Measurements from ENCODE around the gene ZNF630.
A peak's percentile ranks its signal among the peaks of the same experiment; 100 is the strongest.
"Not testable (repeated sequence)": the region's sequence is repeated elsewhere in the genome, so short reads cannot be mapped to it uniquely, and the experiment has no call there.

Gene ZNF630

DNA sequence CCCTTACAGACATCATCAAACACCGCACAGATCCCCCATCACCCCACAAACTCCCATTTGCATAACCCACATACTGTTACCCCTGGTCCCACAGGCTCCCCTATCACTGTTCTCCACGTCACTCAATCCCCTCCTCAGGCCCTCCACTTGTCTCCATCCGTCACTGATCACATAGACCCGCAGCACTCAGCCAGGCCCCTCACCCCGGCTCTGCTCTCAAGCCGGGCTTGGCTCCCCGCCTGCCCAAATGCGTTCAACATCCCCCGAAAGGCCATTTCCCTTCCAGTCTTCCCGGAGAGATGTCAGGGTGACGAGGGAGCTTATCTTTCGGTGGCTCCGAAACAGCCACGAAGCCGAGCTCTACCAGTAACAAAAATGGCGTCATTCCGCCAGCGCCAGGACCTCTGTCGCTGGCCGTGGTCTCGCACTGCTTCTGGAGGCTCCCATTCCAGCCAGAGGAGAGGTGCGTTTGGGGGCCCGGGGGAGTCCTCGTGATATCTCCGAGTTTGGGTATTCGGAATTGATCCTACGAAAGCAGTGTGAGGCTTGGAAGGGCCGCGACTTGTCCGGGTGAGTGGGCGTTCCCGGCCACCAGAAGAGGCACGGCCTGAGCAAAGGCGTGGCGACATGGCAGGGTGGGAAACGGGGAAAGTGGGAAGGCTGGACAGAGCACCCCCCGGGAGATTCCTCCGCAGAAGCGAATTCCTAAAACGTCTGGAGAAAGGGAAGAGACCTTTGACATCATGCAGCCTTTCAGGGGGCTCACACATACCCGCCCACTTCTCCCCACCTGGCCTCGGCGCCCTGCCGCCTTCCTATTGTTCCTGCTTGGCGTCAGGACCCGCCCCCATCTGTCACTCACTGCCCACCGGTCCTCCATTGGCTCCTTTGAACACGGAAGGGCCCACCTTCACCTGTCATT lies at the start of gene ZNF630:
TSS of gene ZNF630 (minus strand) at position 577 of the 922 bp plus-strand sequence. CDS start 4,754 bp downstream, outside the sequence.
- peak; percentile 72 for DNase-seq

DNA sequence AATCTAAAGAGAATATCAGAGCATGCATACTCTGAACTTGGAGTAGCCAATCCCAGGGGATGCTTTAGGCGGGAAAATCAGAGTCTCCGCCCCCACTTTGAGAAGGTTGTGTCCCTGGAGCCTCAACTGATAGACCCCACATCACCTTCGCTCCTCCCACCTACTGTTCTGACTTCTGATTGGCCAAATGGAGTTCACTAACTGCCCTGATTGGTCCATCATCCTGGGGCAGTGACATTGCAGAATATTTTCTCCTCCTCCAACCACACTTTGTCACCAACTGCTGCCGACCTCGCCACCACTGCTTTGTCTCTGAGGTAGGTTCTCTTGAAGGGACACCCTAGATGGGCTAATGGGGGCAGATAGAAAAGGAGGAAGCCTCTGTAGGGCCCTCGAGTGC lies 36.3 kb upstream of the ZNF630 start:
- DNase-seq: no peak

DNA sequence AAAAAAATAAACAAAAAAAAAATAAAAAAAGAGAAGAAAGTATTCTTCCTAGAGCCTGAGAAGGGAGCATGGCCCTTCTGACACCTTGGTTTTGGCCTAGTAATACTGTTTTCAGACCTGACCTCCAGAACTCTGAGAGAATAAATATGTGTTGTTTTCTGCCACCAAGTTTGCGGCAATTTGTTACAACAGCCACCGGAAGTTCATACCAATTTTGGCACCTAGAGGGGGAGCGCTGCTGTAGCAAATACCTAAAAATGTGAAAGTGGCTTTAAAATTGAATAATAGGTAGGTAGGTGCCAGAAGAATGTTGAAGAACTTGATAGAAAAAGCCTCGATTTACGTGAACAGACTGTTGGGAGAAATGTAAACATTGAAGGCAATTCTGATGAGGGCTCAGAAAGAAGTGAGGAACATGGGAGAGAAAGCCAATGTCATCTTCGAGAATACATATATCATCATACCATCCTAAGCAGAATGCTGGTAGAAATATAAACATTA lies 31.5 kb upstream of the ZNF630 start:
- DNase-seq: no peak

DNA sequence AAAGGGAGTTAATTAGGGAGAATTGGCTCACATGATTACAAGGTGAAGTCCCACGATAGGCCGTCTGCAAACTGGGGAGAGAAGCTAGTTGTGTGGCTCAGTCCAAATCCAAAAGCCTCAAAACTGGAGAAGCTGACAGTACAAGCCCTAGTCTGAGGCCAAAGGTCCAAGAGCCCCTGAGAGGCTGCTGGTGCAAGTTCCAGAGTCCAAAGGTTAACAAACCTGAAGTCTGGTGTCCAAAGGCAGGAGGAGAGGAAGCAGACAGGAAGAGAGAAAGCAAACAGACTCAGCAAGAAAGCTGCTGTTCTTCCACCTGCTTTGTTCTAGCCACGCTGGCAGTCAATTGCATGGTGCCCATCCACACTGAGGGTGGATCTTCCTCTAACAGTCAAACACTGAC lies 30.0 kb upstream of the ZNF630 start:
- DNase-seq: no peak

DNA sequence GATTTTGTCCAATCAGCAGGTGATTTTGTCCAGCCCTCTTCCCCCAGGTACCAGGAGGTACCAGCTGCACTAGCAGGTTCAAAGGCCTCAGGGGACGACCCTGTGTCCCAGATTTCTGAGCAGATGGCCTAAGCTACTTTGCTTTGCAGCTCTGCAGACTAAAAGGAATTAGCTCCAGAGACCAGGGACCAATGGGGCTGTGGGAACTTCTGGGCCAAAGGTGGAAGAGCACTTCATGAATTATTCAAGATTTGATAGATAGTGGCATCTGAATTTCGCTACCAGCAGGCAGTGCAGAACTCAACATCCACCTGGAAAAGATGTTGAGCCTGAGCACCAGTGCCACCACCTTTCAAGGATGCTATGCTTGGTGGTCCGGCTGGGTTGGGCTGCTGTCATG lies 21.1 kb upstream of the ZNF630 start:
- not testable (repeated sequence) for DNase-seq

DNA sequence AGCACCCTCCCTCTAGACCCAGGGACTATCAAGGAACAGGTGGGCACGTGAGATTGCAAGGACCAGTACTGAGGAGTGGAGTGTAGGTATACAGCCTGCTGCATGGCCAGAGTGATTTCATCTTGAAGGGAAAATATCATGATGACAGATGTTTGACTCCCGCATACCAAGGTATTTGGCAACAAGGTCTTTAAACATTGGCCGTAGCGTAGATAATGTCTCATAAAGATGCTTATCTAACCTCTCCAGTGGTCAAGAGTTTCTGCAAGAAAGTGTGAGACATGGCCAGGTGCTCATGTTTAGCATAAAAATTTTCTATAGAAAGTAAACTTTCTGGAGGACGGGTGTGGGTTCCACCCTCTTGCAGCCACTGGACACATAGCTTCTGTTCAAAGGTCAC lies 18.7 kb upstream of the ZNF630 start:
- DNase-seq: no peak

DNA sequence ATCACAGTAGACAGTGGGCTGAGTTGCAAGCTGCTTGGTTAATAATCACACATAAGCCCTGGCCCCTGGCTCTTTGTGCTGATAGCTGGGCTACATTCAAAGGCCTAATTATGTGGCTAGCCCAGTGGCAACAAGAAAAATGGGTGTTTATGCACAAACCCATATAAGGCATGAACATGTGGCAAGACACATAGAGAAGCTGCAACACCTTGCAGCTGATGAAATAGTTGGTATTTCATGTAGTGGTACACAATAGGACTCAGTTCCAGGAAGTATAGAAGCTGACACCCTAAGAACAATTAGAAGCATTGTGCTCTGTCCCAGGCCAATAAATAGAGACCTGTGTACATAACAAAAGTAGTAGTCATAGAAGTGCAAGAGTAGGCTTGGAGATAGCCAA lies 14.6 kb upstream of the ZNF630 start:
- DNase-seq: no peak

DNA sequence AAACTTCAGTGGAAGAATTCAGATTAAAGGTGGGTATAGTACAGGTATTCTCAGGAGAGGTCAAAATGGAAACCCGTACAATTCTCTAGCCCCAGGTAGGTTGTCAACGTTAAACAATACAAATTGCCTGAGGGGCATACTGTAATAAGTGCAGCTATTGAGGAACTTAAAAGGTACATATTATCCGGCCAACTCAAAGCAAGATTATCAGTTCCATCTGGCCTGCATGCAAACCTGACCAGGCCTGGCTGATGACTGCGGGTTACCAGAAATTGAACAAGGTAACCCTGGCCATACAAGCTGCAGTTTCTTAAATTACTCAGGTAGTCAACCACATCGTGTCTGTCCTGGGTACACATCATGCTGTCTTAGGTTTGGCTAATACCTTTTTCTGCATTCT lies 12.3 kb upstream of the ZNF630 start:
- no peak for DNase-seq

DNA sequence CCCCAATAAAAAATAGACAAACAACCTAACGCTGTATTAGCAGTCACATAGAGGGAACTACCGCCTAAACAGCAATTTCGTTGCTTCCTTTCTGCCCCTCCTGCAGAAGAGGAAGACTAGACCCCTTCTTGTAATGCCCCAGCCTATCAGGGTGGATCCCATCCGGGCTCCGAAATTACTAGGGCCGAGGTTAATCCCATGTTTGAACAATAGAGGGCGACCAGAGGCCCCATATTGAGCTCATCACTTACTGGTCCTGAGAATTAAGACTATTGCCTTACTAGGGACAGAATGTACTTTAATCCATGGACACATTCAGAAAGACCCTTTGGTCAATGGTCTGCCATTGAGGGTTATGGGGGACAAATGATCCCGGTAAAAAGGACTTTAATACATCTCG lies 11.8 kb upstream of the ZNF630 start:
- peak; percentile 41 for DNase-seq

DNA sequence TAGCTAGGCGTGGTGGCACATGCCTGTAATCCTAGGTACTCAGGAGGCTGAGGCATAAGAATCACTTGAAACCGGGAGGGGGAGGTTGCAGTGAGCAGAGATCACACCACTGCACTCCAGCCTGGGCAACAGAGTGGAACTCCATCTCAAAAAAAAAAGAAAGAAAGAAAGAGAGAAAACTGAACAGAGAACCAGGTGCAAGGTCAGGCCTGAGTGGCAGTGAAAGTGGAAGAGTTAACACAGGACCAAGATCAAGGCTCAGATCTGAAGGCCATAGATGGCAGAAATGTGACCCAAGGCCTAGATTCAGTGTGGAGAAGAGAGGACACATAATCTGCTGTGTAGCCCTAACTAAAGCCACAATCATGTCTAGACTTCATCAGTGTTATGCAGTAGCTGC lies 4.9 kb upstream of the ZNF630 start:
- no peak for DNase-seq

DNA sequence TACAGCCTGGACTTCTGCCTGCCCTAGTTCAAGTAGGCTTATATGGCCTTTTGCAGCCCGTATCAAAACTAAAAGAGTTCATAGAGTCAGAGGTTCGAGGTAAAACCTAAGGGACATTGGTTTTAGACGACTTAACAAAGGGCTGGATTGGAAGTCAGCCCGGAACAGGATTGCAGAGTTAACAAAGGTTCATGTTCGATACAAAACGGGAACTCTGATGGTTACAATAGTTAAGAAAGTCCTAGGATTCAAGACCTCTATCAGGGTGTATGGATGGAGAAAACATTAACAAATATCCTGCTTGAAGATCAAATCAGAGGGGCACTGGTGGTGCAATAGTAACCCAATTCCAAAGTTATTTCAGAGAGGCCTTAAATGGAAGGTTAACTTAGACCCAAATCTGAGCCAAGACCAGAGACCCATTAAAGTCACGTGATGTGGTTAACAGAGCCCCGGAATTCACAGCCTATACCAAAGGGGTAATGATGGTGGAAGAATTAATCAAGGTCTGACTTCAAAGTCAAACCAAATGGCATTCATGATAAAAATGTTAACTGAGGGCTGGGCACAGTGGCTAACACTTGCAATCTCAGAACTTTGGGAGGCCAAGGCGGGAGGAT lies 656 bp upstream of the ZNF630 start:
- no peak for DNase-seq

DNA sequence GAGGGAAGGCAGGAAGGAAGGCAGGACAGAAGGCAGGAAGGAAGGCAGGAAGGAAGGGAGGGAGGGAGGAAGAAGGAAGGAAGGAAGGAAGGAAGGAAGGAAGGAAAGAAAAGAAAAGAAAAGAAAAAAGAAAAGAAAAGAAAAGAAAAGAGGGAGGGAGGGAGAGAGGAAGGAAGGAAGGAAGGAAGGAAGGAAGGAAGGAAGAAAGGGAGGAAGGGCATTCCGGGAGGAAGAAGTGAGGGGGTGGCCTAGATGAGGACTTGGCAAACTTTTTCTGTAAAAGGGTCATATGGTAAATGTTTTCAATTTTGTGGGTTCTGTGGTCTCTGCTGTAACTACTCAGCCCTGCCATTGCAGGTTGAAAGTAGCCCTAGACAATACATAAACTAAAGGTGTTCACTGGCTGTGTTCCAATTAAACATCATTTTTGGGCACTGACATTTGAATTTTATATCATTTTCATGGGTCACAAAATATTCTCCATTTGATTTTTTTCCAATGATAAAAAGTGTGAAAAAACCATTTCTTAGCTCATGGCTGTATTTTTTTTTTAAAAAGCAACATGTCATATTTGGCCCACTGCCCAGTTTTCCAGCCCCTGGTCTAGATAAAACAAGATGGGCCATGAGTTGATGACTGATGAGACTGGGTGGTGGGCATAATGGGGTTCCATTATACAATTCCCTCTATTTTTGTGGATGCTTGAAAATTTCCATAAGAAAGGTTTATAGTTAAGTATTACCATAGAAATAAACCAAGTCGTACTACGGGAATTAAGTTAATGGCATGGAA lies 3.1 kb downstream of the ZNF630 start:
- no peak for DNase-seq

DNA sequence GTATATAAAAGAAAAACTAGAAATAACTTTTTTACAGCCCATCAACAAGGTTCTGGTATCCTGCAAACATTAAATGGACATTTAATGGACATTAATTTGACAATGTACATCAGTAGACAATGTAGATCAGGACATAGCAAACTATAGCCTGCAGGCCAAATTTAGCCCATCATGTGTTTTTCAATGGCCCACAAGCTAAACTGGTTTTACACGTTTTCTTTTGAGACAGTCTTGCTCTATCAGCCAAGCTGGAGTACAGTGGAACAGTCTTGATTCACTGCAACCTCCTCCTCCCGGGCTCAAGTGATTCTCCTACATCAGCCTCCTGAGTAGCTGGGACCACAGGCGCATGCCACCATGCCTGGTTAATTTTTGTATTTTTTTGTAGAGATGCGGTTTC lies 7.2 kb downstream of the ZNF630 start:
- no peak for DNase-seq

DNA sequence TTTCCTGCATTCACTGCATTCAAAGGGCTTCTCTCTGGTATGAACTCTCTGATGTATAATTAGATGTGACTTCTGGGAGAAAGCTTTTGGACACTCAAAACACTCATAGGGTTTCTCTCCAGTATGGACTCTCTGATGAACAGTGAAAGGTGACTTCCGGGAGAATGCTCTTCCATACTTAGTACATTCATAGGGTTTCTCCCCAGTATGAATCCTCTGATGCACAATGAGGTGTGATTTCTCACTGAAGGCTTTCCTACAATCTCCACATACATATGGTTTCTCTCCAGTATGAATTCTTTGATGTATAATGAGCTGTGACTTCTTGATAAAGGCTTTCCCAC lies 12.2 kb downstream of the ZNF630 start:
- DNase-seq: no peak

DNA sequence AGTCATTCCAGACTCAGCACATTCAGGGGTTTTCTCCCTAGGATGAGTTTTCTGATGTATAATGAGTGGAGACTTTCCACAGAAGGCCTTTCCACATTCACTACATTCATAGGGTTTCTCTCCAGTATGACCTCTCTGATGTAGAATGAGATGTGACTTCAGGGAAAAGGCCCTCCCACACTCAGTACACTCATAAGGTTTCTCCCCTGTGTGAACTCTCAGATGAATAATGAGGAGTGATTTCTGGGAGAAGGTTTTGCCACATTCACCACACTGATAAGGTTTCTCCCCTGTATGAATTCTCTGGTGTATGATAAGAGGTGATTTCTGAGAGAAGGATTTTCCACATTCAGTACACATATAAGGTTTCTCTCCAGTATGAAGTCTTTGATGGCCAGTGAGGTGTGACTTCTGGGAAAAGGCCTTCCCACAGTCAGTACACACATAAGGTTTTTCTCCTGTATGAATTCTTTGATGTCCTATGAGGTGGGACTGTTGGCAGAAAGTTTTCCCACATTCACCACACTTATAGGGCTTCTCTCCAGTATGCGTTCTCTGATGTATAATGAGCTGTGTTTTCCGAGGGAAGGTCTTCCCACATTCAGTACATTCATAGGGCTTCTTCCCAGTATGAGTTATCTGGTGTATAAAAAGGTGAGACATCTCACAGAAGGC lies 12.7 kb downstream of the ZNF630 start:
- DNase-seq: no peak

DNA sequence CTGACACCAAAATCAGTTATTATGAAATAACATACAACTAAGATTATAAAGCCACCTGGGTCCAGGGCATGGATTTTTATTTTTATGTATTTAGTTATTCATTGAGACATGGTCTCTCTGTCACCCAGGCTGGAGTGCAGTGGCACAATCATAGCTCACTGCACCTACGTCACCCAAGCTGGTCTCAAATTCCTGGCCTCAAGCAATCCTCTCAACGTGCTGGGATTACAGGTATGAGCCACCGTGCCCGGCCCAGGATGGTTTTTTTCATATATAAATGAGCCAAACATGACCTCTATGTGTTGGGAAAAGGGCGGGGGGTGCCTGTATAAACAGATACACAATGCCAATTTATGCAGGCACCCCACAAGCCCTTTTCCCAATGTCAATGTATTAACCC lies 24.6 kb downstream of the ZNF630 start:
- DNase-seq: no peak

DNA sequence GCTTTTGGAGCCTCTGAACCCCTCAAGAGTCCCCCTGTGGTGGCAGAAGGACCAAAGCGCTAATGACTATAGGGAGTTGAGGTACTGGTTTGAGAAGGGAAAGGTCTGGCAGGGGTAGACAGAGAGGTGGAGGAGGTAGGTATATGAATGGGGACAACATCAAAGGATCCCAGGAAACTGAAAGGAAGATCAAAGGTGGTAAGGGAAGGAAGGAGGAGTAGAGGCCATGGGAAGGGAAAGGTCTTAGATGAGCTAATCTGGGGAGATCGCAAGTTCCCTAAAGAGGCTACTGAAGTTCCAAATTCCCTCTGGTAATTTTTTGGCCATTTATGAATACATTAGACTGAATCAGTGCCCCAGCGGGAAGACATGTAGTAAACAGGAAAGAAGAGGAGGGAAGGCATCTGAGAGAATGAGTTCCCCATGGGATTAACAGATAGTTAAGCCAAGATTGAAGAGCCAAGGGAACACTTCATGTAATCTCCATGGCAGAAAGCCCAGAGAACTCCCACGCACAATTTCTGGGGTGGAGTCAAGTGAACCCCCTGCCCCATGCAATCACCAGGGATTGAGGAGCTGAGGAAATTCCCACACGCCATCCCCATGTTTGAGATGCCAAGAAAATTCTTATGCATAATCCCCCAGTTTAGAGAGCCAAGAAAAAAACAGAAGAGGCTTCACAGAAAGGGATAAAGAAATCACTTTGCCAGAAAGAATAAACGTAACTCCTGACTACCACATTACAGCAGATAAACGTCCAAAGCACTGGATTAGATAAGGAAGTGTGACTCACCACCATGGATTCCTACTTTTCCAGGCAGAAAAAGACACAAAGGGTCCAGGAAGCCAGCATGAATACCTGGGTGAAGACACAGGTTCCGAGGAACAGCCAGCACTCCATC lies 25.8 kb downstream of the ZNF630 start:
- no peak for DNase-seq

DNA sequence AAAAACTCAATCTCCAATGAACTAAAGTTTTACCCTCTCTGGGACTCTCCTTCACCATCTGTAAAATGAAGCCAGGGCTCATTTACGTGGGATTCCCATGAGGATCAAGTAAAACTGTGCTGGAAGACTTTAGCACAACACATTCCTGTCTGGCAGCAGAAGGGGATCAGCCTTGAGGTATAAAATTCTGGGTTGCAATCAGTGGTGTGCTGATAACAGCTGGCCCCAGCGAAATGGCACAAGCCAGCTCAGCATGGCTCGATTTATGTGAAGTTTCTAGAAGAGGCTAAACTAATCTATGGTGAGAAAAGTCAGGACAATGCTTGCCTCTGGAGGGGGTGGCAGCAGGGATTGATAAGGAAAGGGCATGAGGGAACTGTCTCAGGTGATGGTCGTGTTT lies 28.4 kb downstream of the ZNF630 start:
- no peak for DNase-seq

DNA sequence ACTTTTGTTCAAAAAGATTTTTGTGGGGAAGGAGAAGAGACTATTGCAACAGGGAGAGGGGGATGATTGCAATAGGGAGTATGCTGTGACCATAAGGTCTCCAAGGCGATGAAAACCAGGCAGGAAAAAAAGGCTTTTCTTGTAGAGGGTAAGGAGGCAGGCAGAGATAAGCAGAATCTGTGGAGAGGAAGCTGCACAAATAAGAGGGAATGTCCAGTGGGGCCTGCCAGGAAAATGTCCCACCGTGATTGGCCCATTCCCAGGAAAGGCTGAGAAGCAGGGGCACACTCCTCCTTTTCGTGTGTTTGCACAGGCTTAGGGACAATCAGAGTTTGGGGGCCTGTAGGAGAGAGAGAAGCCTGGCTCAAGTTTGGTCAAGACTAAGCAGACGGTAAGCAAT lies 35.5 kb downstream of the ZNF630 start:
- DNase-seq: no peak

DNA sequence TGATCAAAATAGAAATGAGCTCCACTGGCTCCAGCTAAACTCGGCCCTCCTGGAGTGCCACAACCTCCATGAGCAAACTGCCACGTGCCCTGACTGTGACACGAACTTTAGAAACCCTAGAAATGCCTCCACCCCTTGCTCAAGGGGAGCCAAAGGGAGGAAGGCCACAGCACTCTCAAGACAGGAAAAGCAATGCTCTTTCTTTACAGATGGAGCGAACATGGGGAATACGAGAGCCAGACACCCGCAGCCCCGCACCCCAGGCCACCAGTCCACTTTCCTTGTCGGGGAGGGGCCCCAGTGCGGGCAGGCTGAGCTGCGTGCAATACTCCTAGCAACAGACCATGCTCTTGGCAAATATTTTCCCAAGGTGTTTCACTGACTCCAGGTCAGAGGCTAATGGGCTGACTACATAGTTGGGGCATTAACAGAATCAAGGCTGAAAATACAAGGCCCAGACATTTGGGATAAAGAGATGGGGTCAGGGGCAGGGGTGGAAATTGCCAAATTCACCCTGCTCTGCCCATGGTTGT lies 40.7 kb downstream of the ZNF630 start:
- DNase-seq: not testable (repeated sequence)

DNA sequence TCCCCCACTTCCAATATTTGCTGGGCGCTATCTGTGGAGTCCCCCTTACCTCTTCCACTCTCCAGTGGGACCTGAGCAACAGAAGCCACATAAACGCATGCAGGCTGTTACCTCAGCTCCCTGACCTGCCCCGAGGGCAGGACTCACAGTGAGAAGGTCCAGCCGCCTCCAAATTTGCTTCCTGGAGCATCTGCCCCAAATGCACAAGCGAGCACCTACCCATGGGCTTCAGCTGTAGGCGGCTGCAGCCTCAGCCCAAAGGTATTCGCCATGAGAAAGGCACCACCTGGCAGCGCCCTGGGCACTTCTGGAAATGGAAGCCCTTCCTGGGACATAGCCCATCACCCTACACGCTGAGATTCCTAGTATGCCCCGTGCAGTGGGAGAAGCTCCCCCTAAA lies 41.2 kb downstream of the ZNF630 start:
- DNase-seq: no peak

DNA sequence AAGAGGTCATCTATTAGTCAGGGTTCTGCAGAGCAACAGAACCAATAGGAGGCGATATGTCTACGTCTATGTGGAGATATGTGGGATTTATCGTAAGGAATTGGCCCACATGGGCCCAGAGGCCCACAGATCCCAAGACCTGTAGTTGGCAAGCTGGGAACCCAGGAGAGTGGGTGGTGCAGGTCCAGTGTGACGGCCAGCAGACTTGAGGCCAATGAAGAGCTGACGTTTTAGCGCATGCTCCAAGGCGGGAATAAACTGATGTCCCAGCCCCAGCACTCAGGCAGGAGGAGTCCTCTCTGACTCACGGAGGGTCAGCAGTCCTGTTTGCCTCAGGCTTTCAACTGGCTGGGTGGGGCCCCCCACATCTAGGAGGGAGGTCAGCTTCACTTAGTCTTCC lies 43.3 kb downstream of the ZNF630 start:
- no peak for DNase-seq
